ENCODE measurements around the gene HYOU1. TPM values are rescaled to one million over a fixed set of nuclear protein-coding genes. Genes with fewer than 3 reads are reported as not detected.
"Not testable (repeated sequence)": the region's sequence is repeated elsewhere in the genome, so short reads cannot be mapped to it uniquely, and the experiment has no call there.

HYOU1 gene
- total and polyA plus RNA-seq, 10 donors = 12.3 to 131 (median 72.0) TPM

DNA sequence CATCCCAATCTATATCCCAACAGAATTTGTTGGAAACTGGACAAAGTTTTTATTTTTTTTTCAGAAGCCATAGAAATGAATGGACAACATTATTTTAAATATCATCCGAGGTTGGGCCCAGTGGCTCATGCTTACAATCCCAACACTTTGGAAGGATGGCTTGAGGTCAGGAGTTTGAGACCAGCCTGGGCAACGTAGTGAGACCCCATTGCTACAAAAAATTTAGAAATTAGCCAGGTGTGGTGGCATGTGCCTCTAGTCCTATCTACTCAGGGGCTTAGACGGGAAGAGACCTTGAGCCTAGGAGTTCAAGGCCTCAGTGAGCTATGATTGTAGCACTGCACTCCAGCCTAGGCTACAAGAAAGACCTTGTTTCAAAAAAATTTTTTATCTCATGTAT lies 22.2 kb downstream of the HYOU1 start:
- intact Hi-C loops (cut with DNase I; ENCODE audit: low total_unique reads) = no loop called here
- TF ChIP-seq POLR2A (IDR thresholded peaks at IDR 0.05) (no peak), CTCF (IDR thresholded peaks at IDR 0.05 in 8 of 11, conservative IDR thresholded peaks at IDR 0.05 in 3 of 11) (no peak), POLR2AphosphoS5 (IDR thresholded peaks at IDR 0.05) (no peak)
- WGBS, 5 donors = 69 to 87% (median 81%) methylated on average over 3 of the region's 3 CpGs
- Histone ChIP-seq H3K27me3 (replicated peaks in 1 of 7) (no peaks in the 10 kb centered on the region), H3K4me1 (peaks cover 4 to 19% (median 11%) of the 10 kb centered on the region in 6 donors), H3K27ac (no peak overlapping the region), H3K4me3 (no peak overlapping the region), H3K36me3 (no peaks in the 10 kb centered on the region), H3K9me3 (no peaks in the 10 kb centered on the region)
- no peak for DNase-seq

- 83 to 93% (median 89%) methylated on average over 10 of the region's 10 CpGs for WGBS, 5 donors
- DNase-seq; H3K27me3 ChIP-seq (replicated peaks in 1 of 7): not testable (repeated sequence)
These were observed 23.6 kb downstream of the HYOU1 start for GRCh38 chr11:119033421-119033820.

DNA sequence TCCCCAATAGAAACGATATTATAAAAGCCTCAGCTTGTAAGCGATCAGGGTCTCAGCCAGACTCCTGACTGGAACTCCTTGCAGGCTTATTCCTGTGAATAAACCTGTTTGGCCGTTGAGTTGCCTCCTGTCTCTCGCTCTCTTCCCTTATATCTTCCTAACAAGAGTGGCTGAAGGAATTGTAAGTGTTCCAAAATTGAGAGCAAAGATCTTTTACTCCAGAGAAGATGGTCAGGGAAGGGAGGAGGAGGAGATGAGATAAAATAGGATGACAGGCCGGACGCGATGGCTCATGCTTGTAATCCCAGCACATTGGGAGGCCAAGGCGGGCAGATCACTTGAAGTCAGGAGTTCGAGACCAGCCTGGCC lies 25.1 kb downstream of the HYOU1 start:
- H3K27me3 ChIP-seq (replicated peaks in 1 of 7) = no peaks in the 10 kb centered on the region
- H3K9me3 ChIP-seq = no peaks in the 10 kb centered on the region
- 79 to 90% (median 89%) methylated on average over 9 of the region's 9 CpGs for WGBS, 5 donors
- intact Hi-C loops (cut with DNase I; ENCODE audit: low total_unique reads) = no loop called here
- H3K36me3 ChIP-seq = peaks cover 0 to 17% (median 0%) of the 10 kb centered on the region in 6 donors
- H3K4me3 ChIP-seq = no peak overlapping the region
- peaks cover 9 to 35% (median 26%) of the 10 kb centered on the region in 6 donors for H3K4me1 ChIP-seq
- no peak for TF ChIP-seq POLR2A (IDR thresholded peaks at IDR 0.05)
- TF ChIP-seq POLR2AphosphoS5 (IDR thresholded peaks at IDR 0.05) = no peak
- no peak for TF ChIP-seq CTCF (IDR thresholded peaks at IDR 0.05 in 8 of 11, conservative IDR thresholded peaks at IDR 0.05 in 3 of 11)
- peak; percentile 9 for DNase-seq
- no peak overlapping the region for H3K27ac ChIP-seq

More at GRCh38 chr11:119033421-119033820, 23.6 kb downstream of the HYOU1 start:
- peaks cover 9 to 28% (median 23%) of the 10 kb centered on the region in 6 donors for H3K4me1 ChIP-seq
- H3K4me3 ChIP-seq; H3K27ac ChIP-seq; H3K9me3 ChIP-seq; intact Hi-C loops (cut with DNase I; ENCODE audit: low total_unique reads); H3K36me3 ChIP-seq: not testable (repeated sequence)

DNA sequence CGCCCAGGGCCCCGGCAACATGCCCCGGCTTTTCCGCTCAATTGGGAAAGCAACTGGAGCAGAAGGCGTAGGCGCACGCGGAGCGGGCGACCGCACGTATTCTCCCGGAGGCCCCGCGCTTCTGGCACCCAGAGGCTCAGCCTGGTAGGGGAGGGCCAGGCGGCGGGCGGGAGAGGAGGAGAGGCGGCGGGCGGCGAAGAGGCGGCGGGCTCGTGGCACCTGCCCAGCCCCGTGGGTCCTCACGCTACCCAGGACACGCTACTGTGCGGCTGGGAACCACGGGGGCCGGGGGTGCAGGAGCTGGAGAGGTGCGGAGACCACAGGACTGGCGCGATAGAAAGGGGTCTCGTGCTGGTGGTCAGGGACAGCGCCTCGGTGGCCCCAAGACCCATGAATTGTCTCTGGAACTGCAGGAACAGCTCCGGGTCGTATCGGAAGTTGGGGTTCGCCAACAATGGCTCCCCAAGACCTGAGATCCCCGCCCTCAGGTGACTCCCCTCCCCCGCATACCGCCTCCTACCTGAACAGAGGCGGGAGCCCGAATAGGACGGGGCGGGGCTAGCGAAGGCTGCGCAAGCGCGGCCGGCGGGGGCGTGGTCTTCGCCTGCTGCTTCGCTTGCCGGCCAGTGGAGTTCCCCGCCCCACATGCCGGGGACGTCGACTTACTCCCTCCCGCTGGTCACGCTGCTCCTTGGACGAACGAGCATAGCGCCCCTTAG lies 26.5 kb downstream of the HYOU1 start, which contains the start of gene SLC37A4:
Gene SLC37A4, minus strand, starts transcription at position 549 of the 719 bp plus-strand sequence.
- Histone ChIP-seq H3K4me3 (peak within 1 kb of the TSS; percentile 63 to 83 (median 72)), H3K27me3 (replicated peaks in 1 of 7) (no peaks in the 10 kb centered on the region), H3K36me3 (peaks cover 0 to 31% (median 5%) of the 10 kb centered on the region in 6 donors), H3K4me1 (peaks cover 9 to 42% (median 29%) of the 10 kb centered on the region in 6 donors), H3K27ac (peak within 1 kb of the TSS; percentile 64 to 87 (median 76)), H3K9me3 (no peaks in the 10 kb centered on the region)
- TF ChIP-seq CTCF (IDR thresholded peaks at IDR 0.05 in 8 of 11, conservative IDR thresholded peaks at IDR 0.05 in 3 of 11) (peak in 7 of 11 experiments; percentile 90 to 97 (median 95)), POLR2A (IDR thresholded peaks at IDR 0.05) (no peak), POLR2AphosphoS5 (IDR thresholded peaks at IDR 0.05) (peak; percentile 89 to 91 (median 90))
- DNase-seq = peak; percentile 100
- WGBS, 5 donors = 0 to 1% (median 0%) methylated on average over 22 to 67 of the region's 67 CpGs
- intact Hi-C loops (cut with DNase I; ENCODE audit: low total_unique reads) = no loop called here
